A673 (cell line): ENCODE measurements around the gene MGME1.

Experiments
- EZH2 ChIP-seq: fragments of 200-600 bp; sonication (generic); IDR thresholded peaks from 2 replicates; pipeline ENCODE4 v1.6.1; 2017; ENCODE audit warnings: borderline replicate concordance, low read depth, mild to moderate bottlenecking, mixed read lengths, antibody characterized with exemption, low read length; ENCODE audit not compliant: poor library complexity, severe bottlenecking
- TF ChIP-seq, protein P1 (sequence below): fragments of 300-800, 200-600 bp; sonication (generic); conservative IDR thresholded peaks from 2 replicates; pipeline ENCODE4 v1.5.1; 2017; ENCODE audit warnings: low read depth, mild to moderate bottlenecking, antibody characterized with exemption, low read length, moderate library complexity, mixed read lengths

DNA sequence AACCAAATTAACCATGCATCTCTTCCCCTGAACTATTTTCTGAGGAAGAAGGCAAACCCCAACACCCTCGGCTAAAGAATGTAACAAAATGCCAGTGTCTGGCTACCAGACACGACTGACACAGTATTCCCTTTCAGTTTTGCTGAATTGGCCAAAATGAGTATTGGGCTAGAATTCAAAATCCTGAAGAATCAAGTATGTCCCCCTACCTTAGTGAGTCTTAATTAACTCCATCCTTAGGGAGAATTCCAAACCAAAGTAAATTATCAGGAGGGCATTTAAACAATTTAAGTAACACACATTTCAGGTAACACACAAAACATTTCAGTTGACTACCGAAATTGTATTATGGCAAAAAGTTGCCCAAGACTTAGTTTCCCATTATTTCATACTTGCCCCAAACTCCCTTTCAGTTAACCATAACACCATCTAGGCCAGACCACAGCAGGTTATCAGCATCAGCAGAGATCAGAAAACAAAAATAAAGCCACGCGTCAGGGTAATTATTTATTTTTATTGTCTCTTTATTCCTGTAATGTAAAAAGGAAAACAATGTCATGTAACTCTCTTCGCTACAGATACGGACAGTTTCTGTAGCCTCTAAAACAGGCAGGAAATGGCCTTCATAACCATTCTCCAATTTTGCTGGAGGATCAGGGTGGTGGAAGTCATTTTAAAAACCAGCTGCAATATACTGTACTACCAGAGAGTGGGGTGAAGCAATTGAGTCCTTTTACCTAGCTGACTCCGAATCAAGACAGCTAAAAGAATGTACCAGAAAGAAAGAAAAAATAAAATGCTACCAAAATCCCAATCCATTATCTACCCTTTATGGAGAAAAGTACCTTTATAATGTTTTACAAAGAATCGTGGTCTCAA is 2.1 kb upstream of the MGME1 start:
- TF ChIP-seq, protein P1, sequence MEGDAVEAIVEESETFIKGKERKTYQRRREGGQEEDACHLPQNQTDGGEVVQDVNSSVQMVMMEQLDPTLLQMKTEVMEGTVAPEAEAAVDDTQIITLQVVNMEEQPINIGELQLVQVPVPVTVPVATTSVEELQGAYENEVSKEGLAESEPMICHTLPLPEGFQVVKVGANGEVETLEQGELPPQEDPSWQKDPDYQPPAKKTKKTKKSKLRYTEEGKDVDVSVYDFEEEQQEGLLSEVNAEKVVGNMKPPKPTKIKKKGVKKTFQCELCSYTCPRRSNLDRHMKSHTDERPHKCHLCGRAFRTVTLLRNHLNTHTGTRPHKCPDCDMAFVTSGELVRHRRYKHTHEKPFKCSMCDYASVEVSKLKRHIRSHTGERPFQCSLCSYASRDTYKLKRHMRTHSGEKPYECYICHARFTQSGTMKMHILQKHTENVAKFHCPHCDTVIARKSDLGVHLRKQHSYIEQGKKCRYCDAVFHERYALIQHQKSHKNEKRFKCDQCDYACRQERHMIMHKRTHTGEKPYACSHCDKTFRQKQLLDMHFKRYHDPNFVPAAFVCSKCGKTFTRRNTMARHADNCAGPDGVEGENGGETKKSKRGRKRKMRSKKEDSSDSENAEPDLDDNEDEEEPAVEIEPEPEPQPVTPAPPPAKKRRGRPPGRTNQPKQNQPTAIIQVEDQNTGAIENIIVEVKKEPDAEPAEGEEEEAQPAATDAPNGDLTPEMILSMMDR: no peak; the same call in 1 of the 2 replicates
- no peak for TF ChIP-seq EZH2
